ENCODE data around the gene ZG16B.

ZG16B gene

GRCh38 chr16:2865651-2866050 lies 35.5 kb downstream of the ZG16B start:
- DNase-seq (ENCODE audit: extremely low read depth in 1 of 2, low read depth in 1 of 2), result no peak

- DNase-seq (ENCODE audit: extremely low read depth in 1 of 2, low read depth in 1 of 2), result no peak
Measured at GRCh38 chr16:2866431-2866830, 36.3 kb downstream of the ZG16B start.

- no peak for DNase-seq (ENCODE audit: extremely low read depth in 1 of 2, low read depth in 1 of 2)
Measured at GRCh38 chr16:2867661-2867986, 37.5 kb downstream of the ZG16B start.

- DNase-seq (ENCODE audit: extremely low read depth in 1 of 2, low read depth in 1 of 2), result peak; percentile 87 to 88
Measured at GRCh38 chr16:2867987-2868789, 38.1 kb downstream of the ZG16B start.

- no peak for DNase-seq (ENCODE audit: extremely low read depth in 1 of 2, low read depth in 1 of 2)
Measured at GRCh38 chr16:2871926-2872325, 41.8 kb downstream of the ZG16B start.

GRCh38 chr16:2874032-2874911 lies 44.2 kb downstream of the ZG16B start:
- no peak for DNase-seq (ENCODE audit: extremely low read depth in 1 of 2, low read depth in 1 of 2)

- peak; percentile 35 to 48 for DNase-seq (ENCODE audit: extremely low read depth in 1 of 2, low read depth in 1 of 2)
Measured at GRCh38 chr16:2874912-2875362, 44.8 kb downstream of the ZG16B start.

- no peak for DNase-seq (ENCODE audit: extremely low read depth in 1 of 2, low read depth in 1 of 2)
Measured at GRCh38 chr16:2879854-2880508, 49.9 kb downstream of the ZG16B start.

Measured in activated CD8-positive, alpha-beta memory T cell treated with anti-CD3 and anti-CD28 coated beads for 1 hour (primary cell).